ENCODE measurements around the gene ALDH1B1. TPM values are rescaled to one million over a fixed set of nuclear protein-coding genes. Genes with fewer than 3 reads are reported as not detected.
A peak's percentile ranks its signal among the peaks of the same experiment; 100 is the strongest.

ALDH1B1 gene
- total and polyA plus RNA-seq, 2 of the 13 experiments (the other 11 are each of a cell fraction or from before 2014, with no cell fraction given) = 45.1 to 125 TPM

DNA sequence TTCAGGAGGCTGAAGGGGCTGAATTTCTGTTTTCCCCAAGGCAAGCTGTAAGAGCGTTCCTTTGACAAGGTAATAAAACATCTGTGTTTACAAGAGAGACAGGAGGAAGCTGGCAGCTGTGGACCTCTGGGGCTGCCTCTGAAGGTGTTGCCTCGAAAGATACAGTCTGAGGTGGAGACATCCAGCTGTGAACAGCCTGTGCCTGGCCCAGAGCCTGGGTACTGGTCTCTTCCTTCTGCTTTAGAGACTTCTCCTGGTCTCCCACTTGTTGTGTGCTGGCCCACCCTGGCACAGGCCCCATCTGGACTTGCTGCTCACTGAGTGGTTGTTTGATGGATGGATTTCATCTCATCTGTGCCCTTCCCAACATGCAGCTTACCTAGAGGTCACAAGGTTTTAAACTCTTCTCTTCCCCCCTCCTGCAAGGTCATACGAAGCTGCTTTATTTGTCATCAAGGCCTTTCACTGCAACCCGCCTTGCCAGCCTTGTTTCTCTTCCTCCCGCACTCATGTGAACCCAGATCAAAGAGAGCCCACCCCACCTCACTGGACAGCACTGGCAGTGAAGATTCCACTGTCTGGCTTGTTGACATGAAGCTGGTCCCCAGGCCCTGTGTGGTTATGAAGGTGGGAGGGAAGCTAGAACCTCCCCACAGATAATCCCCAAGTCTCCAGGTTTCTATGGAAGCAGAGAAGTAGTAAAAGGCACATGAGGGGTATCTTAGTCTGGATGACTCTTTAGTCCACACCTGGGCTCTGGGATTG, 35.0 kb upstream of the ALDH1B1 start (continued):
- TF ChIP-seq, protein P1, sequence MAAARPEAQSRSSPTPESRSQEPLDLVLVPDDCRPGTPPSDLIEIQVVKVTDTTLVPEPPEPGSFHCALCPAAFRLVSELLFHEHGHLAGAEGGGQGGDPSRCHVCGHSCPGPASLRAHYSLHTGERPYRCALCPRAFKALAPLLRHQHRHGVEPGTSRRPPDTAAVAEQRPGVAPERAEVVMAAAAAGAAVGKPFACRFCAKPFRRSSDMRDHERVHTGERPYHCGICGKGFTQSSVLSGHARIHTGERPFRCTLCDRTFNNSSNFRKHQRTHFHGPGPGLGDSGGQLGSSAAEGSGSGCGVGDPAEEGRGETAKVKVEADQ (CRISPR knock-in tag; IDR thresholded peaks at IDR 0.05; ENCODE audit: borderline replicate concordance) = no peak
- no peak for TF ChIP-seq ZNF232 (CRISPR knock-in tag; IDR thresholded peaks at IDR 0.05; ENCODE audit: borderline replicate concordance)
- no peak for TF ChIP-seq RNF2 (conservative IDR thresholded peaks at IDR 0.05; ENCODE audit: low read depth)
- no peak for TF ChIP-seq KDM4B (CRISPR knock-in tag; IDR thresholded peaks at IDR 0.05)
- peak; percentile 27; the same call in 1 of the 2 replicates for TF ChIP-seq GATAD2A (CRISPR knock-in tag; IDR thresholded peaks at IDR 0.05)
- no peak for TF ChIP-seq PRPF4 (IDR thresholded peaks at IDR 0.05; ENCODE audit: low read depth, low read length, poor library complexity, severe bottlenecking)
- TF ChIP-seq ZNF224 (CRISPR knock-in tag; IDR thresholded peaks at IDR 0.05) = no peak
- TF ChIP-seq, protein P2, sequence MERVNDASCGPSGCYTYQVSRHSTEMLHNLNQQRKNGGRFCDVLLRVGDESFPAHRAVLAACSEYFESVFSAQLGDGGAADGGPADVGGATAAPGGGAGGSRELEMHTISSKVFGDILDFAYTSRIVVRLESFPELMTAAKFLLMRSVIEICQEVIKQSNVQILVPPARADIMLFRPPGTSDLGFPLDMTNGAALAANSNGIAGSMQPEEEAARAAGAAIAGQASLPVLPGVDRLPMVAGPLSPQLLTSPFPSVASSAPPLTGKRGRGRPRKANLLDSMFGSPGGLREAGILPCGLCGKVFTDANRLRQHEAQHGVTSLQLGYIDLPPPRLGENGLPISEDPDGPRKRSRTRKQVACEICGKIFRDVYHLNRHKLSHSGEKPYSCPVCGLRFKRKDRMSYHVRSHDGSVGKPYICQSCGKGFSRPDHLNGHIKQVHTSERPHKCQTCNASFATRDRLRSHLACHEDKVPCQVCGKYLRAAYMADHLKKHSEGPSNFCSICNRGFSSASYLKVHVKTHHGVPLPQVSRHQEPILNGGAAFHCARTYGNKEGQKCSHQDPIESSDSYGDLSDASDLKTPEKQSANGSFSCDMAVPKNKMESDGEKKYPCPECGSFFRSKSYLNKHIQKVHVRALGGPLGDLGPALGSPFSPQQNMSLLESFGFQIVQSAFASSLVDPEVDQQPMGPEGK (CRISPR knock-in tag; IDR thresholded peaks at IDR 0.05) = 0 out of 2 replicates have a peak, but pooled peaks have one; percentile 17
- no peak for TF ChIP-seq NKX3-1 (CRISPR knock-in tag; IDR thresholded peaks at IDR 0.05)
- TF ChIP-seq CBX2 (IDR thresholded peaks at IDR 0.05; ENCODE audit: low read depth, low read length) = no peak
- TF ChIP-seq CBX2 (CRISPR knock-in tag; IDR thresholded peaks at IDR 0.05; ENCODE audit: low read depth) = no peak
- TF ChIP-seq ZC3H4 (CRISPR knock-in tag; IDR thresholded peaks at IDR 0.05; ENCODE audit: borderline replicate concordance) = no peak
- TF ChIP-seq ATF1 (CRISPR knock-in tag; IDR thresholded peaks at IDR 0.05) = no peak
- TF ChIP-seq, protein P3, sequence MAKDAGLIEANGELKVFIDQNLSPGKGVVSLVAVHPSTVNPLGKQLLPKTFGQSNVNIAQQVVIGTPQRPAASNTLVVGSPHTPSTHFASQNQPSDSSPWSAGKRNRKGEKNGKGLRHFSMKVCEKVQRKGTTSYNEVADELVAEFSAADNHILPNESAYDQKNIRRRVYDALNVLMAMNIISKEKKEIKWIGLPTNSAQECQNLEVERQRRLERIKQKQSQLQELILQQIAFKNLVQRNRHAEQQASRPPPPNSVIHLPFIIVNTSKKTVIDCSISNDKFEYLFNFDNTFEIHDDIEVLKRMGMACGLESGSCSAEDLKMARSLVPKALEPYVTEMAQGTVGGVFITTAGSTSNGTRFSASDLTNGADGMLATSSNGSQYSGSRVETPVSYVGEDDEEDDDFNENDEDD (CRISPR knock-in tag; IDR thresholded peaks at IDR 0.05; ENCODE audit: borderline replicate concordance) = no peak
- TF ChIP-seq, protein P4, sequence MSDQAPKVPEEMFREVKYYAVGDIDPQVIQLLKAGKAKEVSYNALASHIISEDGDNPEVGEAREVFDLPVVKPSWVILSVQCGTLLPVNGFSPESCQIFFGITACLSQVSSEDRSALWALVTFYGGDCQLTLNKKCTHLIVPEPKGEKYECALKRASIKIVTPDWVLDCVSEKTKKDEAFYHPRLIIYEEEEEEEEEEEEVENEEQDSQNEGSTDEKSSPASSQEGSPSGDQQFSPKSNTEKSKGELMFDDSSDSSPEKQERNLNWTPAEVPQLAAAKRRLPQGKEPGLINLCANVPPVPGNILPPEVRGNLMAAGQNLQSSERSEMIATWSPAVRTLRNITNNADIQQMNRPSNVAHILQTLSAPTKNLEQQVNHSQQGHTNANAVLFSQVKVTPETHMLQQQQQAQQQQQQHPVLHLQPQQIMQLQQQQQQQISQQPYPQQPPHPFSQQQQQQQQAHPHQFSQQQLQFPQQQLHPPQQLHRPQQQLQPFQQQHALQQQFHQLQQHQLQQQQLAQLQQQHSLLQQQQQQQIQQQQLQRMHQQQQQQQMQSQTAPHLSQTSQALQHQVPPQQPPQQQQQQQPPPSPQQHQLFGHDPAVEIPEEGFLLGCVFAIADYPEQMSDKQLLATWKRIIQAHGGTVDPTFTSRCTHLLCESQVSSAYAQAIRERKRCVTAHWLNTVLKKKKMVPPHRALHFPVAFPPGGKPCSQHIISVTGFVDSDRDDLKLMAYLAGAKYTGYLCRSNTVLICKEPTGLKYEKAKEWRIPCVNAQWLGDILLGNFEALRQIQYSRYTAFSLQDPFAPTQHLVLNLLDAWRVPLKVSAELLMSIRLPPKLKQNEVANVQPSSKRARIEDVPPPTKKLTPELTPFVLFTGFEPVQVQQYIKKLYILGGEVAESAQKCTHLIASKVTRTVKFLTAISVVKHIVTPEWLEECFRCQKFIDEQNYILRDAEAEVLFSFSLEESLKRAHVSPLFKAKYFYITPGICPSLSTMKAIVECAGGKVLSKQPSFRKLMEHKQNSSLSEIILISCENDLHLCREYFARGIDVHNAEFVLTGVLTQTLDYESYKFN (CRISPR knock-in tag; conservative IDR thresholded peaks at IDR 0.05) = 0 out of 2 replicates have a peak, but pooled peaks have one; percentile 22
- TF ChIP-seq ZNF709 (CRISPR knock-in tag; IDR thresholded peaks at IDR 0.05) = no peak
- no peak for TF ChIP-seq HNRNPH1 (optimal IDR thresholded peaks at IDR 0.05; ENCODE audit: low read depth, low read length)
- TF ChIP-seq TGIF2 (CRISPR knock-in tag; IDR thresholded peaks at IDR 0.05) = no peak
- TF ChIP-seq HOXD1 (CRISPR knock-in tag; IDR thresholded peaks at IDR 0.05) = no peak
- TF ChIP-seq, protein P5, sequence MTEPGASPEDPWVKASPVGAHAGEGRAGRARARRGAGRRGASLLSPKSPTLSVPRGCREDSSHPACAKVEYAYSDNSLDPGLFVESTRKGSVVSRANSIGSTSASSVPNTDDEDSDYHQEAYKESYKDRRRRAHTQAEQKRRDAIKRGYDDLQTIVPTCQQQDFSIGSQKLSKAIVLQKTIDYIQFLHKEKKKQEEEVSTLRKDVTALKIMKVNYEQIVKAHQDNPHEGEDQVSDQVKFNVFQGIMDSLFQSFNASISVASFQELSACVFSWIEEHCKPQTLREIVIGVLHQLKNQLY (CRISPR knock-in tag; IDR thresholded peaks at IDR 0.05) = no peak
- TF ChIP-seq, protein P6, sequence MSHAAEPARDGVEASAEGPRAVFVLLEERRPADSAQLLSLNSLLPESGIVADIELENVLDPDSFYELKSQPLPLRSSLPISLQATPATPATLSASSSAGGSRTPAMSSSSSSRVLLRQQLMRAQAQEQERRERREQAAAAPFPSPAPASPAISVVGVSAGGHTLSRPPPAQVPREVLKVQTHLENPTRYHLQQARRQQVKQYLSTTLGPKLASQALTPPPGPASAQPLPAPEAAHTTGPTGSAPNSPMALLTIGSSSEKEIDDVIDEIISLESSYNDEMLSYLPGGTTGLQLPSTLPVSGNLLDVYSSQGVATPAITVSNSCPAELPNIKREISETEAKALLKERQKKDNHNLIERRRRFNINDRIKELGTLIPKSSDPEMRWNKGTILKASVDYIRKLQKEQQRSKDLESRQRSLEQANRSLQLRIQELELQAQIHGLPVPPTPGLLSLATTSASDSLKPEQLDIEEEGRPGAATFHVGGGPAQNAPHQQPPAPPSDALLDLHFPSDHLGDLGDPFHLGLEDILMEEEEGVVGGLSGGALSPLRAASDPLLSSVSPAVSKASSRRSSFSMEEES (CRISPR knock-in tag; IDR thresholded peaks at IDR 0.05) = no peak

All from HepG2 (cell line).